Esophagus muscularis mucosa (tissue), 4 donors: ENCODE results near the gene FOXN3. TPM values are rescaled to one million over a fixed set of nuclear protein-coding genes. Genes with fewer than 3 reads are reported as not detected.

Experiments
- DNase-seq: peaks from one replicate; pipeline ENCODE4 v3.0.0-alpha.2; 2017; ENCODE audit errors: extremely low spot score
- H3K27ac ChIP-seq, 4 donors: fragments of 200-600 bp; sonication (generic); replicated peaks in 1 of 4; 1 replicate in 3 of 4; 2 replicates in 1 of 4; pipeline ENCODE4 v1.5.1; 2016 to 2019; ENCODE audit warnings: mild to moderate bottlenecking in 1 of 4
- H3K27me3 ChIP-seq, 4 donors: fragments of 200-600 bp; sonication (generic); one replicate each; pipeline versions ENCODE4 v1.5.1 to v1.6.0; 2016 to 2019
- H3K36me3 ChIP-seq, 4 donors: fragments of 200-600 bp; sonication (generic); one replicate each; pipeline ENCODE4 v1.5.1; 2016 to 2019
- H3K4me1 ChIP-seq, 4 donors: fragments of 200-600 bp; sonication (generic); one replicate each; pipeline ENCODE4 v1.5.1; 2016 to 2019
- H3K4me3 ChIP-seq, 4 donors: fragments of 200-600 bp; sonication (generic); 1 replicate in 2 of 4; 2 replicates in 2 of 4; pipeline ENCODE4 v1.5.1; 2016 to 2019; ENCODE audit warnings: mild to moderate bottlenecking in 4 of 4, moderate library complexity in 1 of 4
- H3K9me3 ChIP-seq, 4 donors: fragments of 200-600 bp; sonication (generic); 1 replicate in 3 of 4; 2 replicates in 1 of 4; pipeline ENCODE4 v1.5.1; 2016 to 2019
- CTCF ChIP-seq, 3 experiments: fragments of 200-600 bp in 2 of 3; fragments of 450-650 bp in 1 of 3; sonication (generic) in 2 of 3; IDR thresholded peaks; one replicate each; pipeline ENCODE4 v1.5.1; 2017 to 2019; ENCODE audit warnings: antibody characterized with exemption in 3 of 3, mild to moderate bottlenecking in 2 of 3, moderate library complexity in 1 of 3
- EP300 ChIP-seq: sonication (generic); formaldehyde crosslinking; IDR thresholded peaks from one replicate; pipeline ENCODE4 v1.6.1; 2017; ENCODE audit warnings: antibody characterized with exemption
- POLR2A ChIP-seq: fragments of 450-650 bp; IDR thresholded peaks from one replicate; pipeline ENCODE4 v1.6.1; 2017; ENCODE audit warnings: antibody characterized with exemption, moderate library complexity, mild to moderate bottlenecking, low read depth
- POLR2AphosphoS5 ChIP-seq, 2 donors: sonication (generic); formaldehyde crosslinking; IDR thresholded peaks; one replicate each; pipeline ENCODE4 v1.6.1; 2017; ENCODE audit warnings: antibody characterized with exemption in 2 of 2
- WGBS: methylation state at CpG from one replicate; pipeline ENCODE4 v1.1.5; 2018; 5-methylcytosine and 5-hydroxymethylcytosine counted together
- intact Hi-C: fragments of 100-400 bp; cut with DNase I; formaldehyde crosslinking; loops from one replicate; pipeline ENCODE4 v1.15.1; 2023
- total RNA-seq, 4 donors: library from RNA; depleted of rRNA; stranded (reverse); fragments of >200 nt; gene quantifications; one replicate each; pipeline versions ENCODE4 v1.1.0 to v1.2.1, GENCODE V29; 2016

The FOXN3 gene
- total RNA-seq, 4 donors from 2014 or later: 114 to 180 (median 145) TPM

GRCh38 chr14:89447182-89447944, 30.3 kb upstream of the FOXN3 start:
- DNase-seq: no peak
- H3K27ac ChIP-seq: no peak overlapping the region
- H3K9me3 ChIP-seq: no peaks in the 10 kb centered on the region
- H3K36me3 ChIP-seq: peaks cover 0 to 2% (median 0%) of the 10 kb centered on the region in 4 donors
- H3K4me3 ChIP-seq: no peak overlapping the region
- TF ChIP-seq POLR2A (no peak), POLR2AphosphoS5 (IDR thresholded peaks at IDR 0.05) (no peak), EP300 (no peak), CTCF (IDR thresholded peaks at IDR 0.05) (no peak)
- H3K27me3 ChIP-seq: no peaks in the 10 kb centered on the region
- intact Hi-C loops: no loop called here
- peaks cover 0 to 5% (median 0%) of the 10 kb centered on the region in 4 donors for H3K4me1 ChIP-seq
- 79% methylated on average over 14 of the region's 14 CpGs for whole genome bisulfite sequencing

GRCh38 chr14:89445273-89445973, 28.4 kb upstream of the FOXN3 start:
- H3K27ac ChIP-seq: no peak overlapping the region
- WGBS: 60% methylated on average over 2 of the region's 4 CpGs
- H3K27me3 ChIP-seq: no peaks in the 10 kb centered on the region
- H3K4me3 ChIP-seq: no peak overlapping the region
- no peaks in the 10 kb centered on the region for H3K36me3 ChIP-seq
- intact Hi-C loops: no loop called here
- peaks cover 0 to 5% (median 0%) of the 10 kb centered on the region in 4 donors for H3K4me1 ChIP-seq
- no peaks in the 10 kb centered on the region for H3K9me3 ChIP-seq
- TF ChIP-seq CTCF (IDR thresholded peaks at IDR 0.05) (no peak), EP300 (no peak), POLR2AphosphoS5 (IDR thresholded peaks at IDR 0.05) (no peak), POLR2A (no peak)
- DNase-seq: no peak

GRCh38 chr14:89444516-89445125, 27.6 kb upstream of the FOXN3 start:
- intact Hi-C loops: no loop called here

GRCh38 chr14:89444044-89444443, 27.0 kb upstream of the FOXN3 start:
- intact Hi-C loops: no loop called here
- no peaks in the 10 kb centered on the region for H3K4me1 ChIP-seq
- TF ChIP-seq POLR2A (no peak), CTCF (IDR thresholded peaks at IDR 0.05) (no peak), EP300 (no peak), POLR2AphosphoS5 (IDR thresholded peaks at IDR 0.05) (no peak)
- 80% methylated on average over 3 of the region's 3 CpGs for WGBS
- no peak overlapping the region for H3K4me3 ChIP-seq
- H3K27me3 ChIP-seq: no peaks in the 10 kb centered on the region
- H3K27ac ChIP-seq: no peak overlapping the region
- H3K9me3 ChIP-seq: no peaks in the 10 kb centered on the region
- no peak for DNase-seq
- no peaks in the 10 kb centered on the region for H3K36me3 ChIP-seq

More at GRCh38 chr14:89444516-89445125, 27.6 kb upstream of the FOXN3 start:
- H3K9me3 ChIP-seq: no peaks in the 10 kb centered on the region
- H3K4me1 ChIP-seq: peaks cover 0 to 3% (median 0%) of the 10 kb centered on the region in 4 donors
- H3K27me3 ChIP-seq: no peaks in the 10 kb centered on the region
- no peak for DNase-seq
- whole genome bisulfite sequencing: 81% methylated on average over 10 of the region's 10 CpGs
- TF ChIP-seq POLR2A (no peak), CTCF (IDR thresholded peaks at IDR 0.05) (no peak), EP300 (no peak), POLR2AphosphoS5 (IDR thresholded peaks at IDR 0.05) (no peak)
- no peaks in the 10 kb centered on the region for H3K36me3 ChIP-seq
- no peak overlapping the region for H3K27ac ChIP-seq
- H3K4me3 ChIP-seq: no peak overlapping the region
